Stimulated activated CD4-positive, alpha-beta T cell treated with anti-CD3 and anti-CD28 coated beads, Interleukin-4, amount 100 ng/mL, for 4 hours (primary cell): Measurements from ENCODE around the gene CCDC184.
"Not testable (repeated sequence)": the region's sequence is repeated elsewhere in the genome, so short reads cannot be mapped to it uniquely, and the experiment has no call there.

ENCODE experiments used
- DNase-seq, 2 experiments: peaks; one replicate each; pipeline ENCODE4 v3.0.0-alpha.2; 2020

The CCDC184 gene

DNA sequence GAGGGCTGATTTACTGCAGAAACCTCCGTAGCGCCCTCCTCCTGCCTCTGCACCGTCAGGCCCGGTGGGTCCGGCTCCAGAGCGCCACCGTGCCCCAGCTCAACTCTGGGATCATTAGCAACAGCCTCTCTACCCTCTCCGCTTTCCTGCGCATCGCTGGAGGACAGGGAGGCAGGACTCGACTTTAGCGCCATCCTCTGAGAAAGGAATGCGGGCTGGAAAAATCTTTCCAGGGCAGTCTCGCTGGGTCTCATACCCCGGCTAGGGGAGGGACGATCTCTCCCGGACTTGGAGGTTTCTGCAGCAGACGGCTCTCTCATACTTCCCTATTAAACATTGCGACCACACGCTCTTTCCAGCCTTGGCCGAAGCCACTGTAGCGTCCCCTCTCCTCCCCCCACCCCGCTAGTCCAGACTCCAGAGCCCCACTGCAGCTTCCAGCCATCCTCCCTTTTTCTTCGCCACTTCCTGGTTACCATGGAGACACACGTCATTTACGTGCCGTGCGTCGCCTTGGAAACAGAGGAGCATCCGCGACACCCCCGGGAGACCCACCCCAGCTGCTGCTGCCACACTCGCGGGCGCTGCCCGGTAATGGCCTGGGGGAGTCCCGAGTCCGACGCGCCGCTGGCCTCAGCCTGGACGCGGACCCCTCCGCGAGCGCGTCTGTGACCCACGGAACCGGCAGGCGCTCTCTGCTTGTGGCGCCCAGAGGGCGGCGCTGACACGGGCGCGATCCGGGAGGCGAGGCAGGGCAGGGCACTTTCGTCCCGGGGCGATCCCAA, at the start of gene CCDC184:
CCDC184 (plus strand) TSS at position 554 of the 785 bp plus-strand sequence. CDS start 479 bp downstream, outside the sequence.
- peak; percentile 55 to 78 for DNase-seq

DNA sequence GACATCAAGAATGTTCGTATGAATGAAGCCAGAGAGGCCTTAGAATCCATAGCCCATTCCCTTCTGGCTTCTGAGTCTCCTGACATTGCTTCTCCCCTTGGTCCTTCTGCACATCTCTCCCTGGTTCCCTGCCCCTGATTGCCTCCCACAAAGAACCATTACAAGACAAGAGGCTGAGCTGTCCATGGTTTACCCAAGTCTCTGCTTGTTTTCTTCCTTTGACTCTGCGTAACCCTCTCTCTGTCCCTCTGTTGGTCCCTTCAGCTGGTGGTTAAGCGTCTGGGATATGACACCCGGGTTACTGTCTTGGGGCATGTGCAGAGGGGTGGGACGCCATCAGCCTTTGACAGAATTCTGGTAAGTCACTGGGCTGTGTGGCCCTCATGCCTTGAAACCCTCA, 48.4 kb upstream of the CCDC184 start:
- DNase-seq = no peak

DNA sequence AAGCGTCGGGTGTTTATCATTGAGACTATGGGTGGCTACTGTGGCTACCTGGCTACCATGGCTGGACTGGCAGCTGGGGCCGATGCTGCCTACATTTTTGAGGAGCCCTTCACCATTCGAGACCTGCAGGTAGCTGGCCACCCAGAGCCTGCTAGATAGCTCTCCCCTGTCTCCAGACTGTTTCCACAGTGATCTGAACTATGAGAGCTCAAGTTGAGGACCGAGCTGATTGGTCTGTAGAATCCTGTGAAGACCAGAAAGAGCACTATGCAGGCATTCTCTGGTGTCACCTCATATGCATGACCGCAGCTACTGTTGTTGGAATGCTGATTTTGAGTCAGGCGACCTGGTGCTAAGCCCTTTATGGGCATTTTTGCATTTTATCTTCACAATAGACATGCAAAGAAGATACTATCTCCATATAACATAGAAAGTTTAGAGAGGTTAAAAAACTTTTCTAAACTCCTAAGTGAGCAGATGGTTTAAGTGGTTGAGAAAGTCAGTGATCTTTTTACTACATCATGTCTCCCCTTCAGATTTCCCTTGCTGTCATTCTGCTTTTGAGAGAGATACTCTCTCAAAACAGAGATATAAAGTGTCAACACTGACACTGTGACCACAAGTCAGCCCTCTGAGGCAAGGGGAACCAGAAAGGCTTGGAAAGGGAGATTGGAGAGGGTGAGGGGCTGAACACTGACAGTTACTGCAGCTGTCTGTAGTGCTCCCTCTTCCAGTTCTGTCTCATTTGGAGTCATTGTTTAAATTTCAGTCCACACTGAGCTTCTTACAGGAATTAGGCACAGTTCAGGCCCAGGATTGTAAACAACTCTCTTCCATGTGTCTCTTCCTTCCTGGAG, 40.4 kb upstream of the CCDC184 start:
- no peak for DNase-seq

DNA sequence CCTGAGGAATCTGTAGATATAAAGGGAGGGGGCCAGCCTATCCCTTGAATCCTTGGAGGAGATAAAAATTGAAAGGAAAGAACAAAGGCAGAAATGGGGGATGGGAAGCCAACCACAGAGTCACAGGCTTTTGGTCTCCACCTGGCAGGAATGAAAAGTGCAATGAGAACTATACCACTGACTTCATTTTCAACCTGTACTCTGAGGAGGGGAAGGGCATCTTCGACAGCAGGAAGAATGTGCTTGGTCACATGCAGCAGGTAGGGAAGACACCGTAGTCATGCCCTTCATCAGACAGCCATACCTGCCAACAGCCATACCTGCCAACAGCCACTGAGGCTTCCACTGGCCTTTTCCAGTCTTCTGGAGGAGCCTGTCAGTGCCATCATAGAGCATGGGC, 39.5 kb upstream of the CCDC184 start:
- no peak for DNase-seq

DNA sequence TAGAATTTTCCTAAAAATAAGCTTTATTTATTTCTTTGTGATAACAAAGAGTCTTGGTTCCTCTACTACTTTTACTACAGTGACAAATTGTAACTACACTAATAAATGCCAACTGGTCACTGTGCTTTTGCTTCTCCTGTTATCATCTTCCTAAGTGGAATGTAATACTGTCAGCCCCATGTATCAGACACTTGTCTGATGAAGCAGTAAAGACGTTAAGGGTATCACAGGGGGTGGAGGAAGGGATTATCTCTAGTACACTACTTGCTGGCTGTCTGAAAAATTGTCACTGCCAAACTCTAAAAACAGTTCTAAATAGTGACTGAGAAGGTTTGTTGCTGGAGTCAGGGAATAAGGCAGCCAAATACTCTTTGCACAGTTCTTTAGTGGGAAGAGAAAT, 37.5 kb upstream of the CCDC184 start:
- DNase-seq = no peak

DNA sequence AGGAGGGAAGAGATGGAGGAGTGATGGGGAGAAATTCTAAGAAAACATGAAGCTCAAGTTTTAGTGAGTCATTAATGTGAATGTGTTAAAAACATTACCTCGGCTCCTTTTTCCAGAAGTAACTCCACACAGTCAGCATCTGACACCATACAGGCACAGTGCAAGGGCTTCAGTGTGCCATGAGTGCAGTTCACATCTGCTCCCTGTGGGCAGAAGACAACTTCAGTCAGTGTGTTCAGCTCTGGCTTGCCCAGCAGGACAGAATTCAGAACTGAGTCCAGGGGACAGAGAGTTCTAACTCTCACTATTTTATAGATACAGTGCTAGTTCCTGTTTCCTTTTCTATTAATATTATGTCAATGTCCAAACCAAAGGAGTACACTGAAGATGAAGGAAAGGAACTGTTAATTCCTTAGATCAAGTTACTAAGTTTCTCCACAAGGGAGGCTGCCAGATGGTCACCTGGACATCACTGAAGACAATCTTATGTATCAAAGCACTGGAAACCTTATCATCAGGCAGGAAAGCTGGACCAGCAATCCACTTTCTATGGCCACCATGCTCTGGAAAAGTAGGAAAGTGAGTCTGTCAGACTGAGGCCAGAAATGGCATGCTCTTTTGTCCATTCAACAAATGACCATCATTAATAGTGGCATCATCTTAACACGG, 32.2 kb upstream of the CCDC184 start:
- no peak for DNase-seq

DNA sequence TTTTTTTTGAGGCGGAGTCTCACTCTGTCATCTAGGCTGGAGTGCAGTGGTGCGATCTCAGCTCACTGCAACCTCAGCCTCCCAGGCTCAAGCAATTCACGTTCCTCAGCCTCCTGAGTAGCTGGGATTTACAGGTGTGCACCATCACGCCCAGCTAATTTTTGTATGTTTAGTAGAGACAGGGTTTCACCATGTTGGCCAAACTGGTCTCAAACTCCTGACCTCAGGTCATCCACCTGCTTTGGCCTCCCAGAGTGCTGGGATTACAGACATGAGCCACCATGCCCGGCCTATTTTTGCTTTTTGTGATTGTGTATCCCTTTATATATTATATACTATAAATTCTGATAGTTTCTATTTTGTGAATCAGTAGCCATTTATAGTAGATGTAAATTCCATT, 27.7 kb upstream of the CCDC184 start:
- DNase-seq = not testable (repeated sequence)

DNA sequence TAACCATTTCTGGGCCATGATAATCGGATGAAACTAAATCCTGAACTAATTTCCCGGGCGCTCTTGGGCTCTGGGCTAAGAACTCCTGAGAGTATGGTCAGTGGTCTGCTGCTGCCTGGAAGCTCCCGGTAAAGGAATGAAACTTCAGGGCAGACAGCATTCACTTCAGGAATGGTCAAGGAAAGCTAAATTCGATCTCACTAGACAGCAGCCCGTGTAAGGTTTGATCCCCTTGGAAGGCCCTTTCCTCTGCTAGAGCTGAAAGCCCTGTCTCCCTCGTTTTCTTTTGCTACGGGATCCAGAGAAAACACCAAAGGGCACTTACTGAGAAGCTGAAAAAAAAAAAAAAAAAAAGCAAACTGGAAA, 26.8 kb upstream of the CCDC184 start:
- no peak for DNase-seq

DNA sequence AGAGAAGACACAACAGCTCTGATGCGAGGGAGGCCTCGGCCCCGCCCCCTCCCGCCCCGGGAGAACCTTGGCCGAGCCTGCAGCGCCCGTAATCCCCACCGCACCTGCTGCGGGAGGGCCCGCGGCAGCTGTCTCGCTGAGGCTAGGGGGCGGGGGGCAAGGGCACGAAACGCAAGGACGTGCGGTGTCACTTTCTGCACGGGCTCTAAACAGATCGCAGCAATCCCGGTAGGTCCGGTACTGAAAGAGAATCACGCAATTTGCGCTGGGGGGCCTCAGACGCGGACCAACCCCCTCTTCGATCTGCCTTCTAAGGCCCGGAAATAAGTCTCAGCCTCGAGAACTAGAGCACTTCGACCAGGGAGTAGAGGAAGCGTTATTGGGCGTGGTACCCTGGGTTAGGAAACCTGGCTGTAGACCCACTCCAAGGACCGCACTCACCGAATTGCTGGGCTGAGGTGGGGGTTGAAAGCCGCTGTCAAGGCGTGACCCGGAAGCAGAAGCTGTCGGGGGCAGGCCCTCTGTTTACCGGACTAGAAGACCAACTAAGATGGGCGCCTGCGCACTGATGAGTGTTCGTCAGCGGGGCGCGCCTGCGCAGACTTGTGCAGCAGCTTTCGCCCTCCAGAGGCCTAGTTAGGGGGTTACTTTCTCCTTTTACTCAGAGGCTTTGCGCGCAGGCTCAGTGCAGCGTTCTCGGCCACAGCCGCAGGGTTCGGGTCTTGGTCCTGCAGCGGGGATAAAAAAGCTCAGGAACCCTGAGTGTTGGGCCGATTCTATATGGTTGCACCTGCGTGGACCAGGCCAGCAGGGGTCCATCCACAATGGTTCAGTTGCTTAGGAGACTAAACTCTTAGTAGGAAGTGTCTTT, 26.2 kb upstream of the CCDC184 start, which contains the start of gene ASB8:
ASB8 (minus strand) TSS at position 498 of the 871 bp plus-strand sequence. CDS start 4,019 bp downstream, outside the sequence.
- peak; percentile 98 to 99 for DNase-seq

DNA sequence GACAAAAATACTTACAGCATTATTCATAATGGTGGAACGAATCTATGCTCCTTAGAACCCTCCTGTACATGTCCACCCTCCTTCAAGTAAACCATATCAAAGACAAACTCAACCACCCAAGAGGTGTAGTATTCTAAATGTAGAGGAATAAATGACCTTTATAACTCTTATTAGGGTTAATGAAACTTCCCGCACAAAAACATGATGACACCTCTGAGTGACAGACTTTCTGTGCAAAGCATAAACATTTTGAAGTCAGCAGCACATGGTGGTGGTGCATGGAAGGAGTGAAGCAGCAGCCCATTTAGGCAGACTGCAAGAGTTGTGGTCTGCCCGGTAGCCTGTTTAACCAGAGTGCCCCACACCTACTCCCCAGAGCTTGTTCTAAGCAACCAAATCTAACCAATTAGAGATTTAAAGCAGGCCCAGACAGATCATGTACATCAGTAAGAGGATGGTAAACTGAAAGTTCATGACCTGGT, 25.5 kb upstream of the CCDC184 start:
- DNase-seq = no peak

DNA sequence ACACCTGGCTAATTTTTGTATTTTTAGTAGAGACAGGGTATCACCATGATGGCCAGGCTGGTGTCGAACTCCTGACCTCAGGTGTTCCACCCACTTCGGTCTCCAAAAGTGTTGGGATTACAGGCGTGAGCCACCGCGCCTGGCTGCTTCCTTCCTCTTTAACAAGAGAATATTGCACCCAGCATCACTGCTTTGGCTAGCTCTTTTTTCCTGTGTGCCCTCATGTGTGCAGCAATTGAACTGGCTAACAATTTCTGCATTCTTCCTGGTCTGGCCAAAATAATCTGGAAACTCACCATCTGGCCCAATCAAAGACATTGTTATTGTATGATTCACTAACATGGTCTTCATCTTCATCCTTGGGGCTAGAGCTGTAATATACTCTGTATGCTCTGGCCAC, 23.4 kb upstream of the CCDC184 start:
- no peak for DNase-seq

DNA sequence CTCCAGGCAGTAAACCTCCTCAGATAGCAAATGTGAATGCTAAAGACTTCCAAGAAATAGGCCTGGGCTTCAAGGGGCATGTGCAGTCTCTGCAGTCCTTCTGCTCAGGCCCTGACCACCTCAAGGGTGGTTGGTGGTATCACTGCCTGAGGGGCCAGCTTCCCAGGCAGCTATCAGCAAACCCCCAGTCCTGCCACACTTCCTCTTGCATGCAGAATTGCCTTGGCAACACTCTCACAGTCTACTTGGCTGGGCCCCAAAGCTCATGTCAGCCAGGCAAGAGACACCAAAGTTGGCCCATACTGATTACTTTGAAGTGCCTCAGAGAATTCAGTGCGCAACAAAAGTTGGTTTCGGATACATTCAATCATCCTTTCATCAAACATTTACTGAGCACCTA, 22.6 kb upstream of the CCDC184 start:
- DNase-seq = no peak

DNA sequence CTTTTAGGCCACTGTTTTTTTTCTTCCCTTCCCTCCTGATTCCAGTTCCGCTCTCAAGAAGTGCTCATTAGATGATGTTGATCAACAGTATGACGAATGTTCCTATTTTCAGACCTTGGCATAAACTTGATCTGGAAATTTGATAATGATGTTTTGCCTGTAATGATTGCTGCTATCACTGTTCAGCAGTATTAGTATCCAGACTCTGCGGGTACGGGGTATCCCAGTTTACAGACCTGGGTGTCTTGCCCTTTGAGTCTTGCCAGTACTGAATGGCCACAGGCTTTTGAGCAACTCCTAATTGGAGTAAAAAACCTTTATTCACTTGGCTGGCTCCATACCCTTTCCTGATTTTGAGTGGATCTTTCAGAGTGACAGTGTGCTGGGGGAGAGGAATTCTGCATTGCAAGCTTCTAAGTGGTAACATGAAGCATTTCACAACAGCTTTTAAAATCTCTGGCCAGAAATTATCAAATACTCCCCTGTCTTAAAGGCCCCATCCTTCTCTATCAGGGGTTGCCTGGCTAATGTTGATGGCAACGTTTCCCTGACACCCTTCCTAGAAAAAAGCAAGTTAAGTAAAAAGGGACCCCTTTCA, 20.2 kb upstream of the CCDC184 start:
- no peak for DNase-seq

DNA sequence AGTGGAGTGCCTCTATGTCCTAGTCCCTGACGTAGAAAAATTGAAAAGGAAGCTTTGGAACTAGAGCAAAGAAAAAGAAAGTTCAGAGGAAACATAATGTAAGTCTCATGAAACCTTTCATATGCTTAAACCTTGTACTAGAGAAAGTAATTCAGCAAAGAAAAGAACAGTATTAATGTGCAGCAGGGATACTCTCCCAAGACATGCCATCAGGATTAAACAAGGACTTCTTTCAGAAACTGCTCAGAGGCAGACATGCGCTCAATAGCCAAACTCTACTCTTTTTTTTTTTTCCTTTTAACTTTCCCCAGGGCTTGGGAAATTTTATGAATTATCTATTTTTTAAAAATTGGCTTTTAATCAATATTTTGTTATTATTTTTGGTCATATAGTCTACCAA, 19.0 kb upstream of the CCDC184 start:
- no peak for DNase-seq

DNA sequence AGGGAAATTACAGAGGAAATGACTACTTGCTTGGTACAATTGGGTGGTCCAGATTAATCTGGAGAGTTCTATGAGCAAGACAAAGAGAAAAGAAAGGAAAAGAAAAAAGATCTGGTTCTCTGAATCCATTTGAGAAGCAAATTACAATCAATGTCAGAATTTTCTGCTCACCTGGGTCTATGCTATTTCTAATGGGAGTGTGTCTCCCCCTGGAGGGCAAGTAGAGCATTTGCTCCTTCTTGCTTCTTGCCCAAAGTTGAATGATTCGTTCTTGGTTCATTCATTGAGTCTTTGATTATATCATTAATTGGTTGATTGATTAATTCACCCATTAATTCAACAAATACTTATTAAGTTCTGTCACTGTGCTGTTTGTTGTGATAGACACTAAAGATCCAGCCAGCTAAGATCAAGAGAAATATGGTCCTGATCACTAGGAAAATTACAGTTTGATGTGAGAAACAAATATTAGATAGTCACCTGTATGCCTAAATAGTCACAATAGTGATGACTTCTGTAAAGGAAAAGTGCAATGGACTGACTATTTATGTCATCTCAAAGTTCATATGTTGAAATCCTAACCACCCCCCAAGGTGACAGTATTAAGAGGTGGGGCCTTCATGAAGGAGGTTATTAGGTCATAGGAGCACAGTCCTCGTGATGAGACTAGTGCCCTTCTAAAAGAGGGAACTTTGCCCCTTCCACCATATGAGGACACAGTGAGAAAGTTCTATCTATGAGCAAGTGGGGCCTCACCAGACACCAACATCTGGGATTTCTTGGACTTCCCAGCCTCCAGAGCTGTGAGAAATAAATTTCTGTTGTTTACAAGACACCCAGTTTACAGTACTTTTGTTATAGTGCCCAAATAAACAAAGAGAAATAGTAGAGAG, 18.1 kb upstream of the CCDC184 start:
- peak in 1 of 2 experiments; percentile 26 for DNase-seq

DNA sequence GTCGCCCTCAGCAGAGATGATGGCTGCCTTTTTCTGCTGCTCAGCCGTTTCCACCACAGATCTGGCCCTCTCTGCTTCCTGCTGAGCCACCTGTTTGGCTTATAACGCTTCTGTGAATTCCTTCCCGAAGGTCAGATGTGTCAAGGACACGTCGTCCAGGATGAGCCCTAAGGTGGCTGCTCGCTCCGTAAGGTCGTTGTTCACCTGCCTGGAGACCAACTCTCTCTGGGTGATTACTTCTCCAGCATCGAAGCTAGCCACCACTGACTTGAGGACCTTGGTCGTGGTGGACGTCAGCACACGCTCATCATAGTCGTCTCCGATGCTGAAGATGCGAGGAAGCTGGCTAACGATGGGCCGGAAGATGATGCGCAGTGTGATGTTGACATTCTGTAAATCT, 14.4 kb upstream of the CCDC184 start:
- DNase-seq = no peak

DNA sequence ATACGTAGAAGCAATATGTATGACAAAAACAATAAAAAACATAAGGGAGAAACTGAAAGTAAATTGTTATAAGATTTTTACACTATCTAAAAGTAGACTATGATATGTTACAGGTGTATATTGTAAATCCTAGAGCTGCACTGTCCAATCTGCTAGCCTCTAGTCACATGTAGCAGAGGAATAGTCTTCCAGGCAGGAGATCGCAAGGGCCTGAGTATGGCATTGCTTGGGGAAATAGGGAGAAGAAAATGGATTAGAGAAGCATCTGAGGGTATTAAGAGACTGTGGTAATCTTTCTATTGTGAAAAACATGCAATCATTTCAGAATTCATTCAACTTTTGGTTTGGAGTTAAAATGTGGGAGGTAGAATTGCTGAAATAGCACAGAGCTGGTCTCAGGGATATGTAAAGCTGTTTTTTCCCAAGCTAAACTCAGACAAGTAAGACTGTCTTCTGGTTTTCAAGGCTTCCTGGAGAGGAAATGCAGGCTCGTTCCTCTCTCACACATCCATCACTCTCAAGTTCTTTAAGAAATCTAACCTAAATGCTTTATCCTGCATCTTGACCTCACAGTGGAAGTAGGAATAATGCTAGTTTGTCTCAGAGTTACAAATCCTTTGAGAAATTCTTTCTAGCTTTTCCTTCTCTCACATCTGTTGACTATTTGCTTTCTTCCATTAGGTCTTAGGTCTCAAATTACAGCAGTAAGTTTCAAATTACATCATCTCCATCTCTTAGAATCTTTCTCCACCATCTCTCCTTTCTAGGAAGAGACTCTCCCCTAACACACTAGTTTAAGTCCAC, 7.6 kb upstream of the CCDC184 start:
- DNase-seq = no peak

DNA sequence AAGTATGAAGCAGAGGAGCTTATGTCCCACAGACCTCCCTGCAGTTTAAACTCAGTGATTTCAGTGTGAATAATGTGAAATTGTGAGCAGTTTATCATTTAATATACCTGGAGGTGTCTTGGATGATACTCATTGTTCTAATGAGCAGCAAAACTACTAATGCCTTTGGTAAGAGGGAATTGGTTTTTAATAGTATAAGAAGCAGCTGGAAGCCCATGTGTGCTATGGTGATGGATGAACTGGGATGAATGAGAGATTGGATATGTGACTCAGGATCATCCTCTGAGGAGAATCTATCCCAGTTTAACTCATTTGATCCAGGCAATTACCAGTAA, 7.1 kb upstream of the CCDC184 start:
- DNase-seq = no peak

DNA sequence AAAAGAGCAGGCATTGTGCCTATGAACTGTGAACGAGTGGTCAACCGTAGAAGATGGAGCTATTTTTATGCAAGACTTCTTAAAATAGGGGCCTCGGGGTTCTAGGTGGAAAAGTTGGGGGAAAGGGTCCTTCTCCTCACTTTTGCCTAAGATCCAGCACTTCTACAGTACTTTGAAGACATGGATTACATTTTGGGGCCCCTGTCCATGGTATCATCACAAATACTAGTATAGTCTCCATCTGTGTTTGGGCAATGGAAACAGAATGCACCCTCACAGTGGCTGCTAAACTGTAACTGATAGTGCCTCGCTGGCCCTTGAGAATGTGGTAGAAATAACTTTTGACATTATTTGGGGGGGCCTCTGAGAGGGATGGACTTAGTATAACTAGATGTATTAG, 5.5 kb upstream of the CCDC184 start:
- DNase-seq = no peak

DNA sequence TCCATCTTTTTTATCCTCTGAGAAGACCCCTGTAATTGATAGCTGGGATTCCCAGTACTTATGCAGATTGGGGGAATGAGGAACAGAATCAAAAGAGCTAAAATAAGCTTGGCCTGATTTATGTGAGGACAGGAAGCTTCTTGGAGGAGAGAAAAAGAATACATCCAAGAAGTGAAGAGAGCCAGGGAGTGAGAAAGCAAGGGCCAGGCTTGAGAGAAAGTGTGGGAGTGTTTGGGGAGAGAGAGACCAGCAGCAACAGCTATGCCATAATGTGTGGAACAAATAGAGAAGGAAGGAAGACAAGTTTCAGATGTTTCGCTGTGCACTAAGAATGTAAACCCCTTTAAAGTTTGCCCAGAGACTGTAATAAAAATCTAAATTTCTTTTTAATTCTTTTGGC, 4.0 kb upstream of the CCDC184 start:
- no peak for DNase-seq
